Measurements from ENCODE around the gene SOX13. TPM values are rescaled to one million over a fixed set of nuclear protein-coding genes. Genes with fewer than 3 reads are reported as not detected.

Gene SOX13
- total and polyA plus RNA-seq, 3 donors from 2014 or later, result 17.8 to 33.4 (median 29.1) TPM

DNA sequence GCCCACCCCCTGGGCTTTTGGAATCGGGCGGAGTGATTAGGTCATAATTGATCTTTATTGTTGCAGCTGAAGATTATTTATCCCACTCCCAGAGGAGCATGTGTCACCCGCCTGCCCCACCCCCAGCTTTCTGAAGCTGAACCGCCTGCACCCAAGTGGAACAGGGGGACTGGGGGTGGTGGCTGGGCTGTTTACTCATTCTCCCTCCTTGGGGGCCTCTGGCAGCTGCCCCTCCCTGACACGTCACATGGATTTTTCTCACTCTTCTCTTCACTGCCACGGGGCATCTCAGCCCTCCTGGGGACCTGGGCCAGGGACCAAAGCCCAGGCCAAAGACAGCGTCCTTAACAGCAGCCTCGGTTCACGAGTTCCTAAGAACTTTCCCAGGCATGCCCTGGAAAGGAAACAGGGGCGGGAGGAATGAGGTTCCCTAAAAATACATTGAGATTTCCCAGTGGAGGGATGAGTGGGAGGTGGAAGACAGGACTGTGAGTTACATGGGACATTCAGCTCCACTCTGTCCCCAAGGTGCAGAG, 31.6 kb upstream of the SOX13 start:
- no peak overlapping the region for H3K4me3 ChIP-seq
- peaks cover 9% of the 10 kb centered on the region for H3K4me1 ChIP-seq
- DNase-seq, result no peak
- WGBS, 2 donors, result 54 to 69% methylated on average over 10 of the region's 10 CpGs
- H3K9me3 ChIP-seq, result no peaks in the 10 kb centered on the region
- H3K36me3 ChIP-seq (ENCODE audit: low read depth, missing control alignments), result no peaks in the 10 kb centered on the region
- intact Hi-C loops (cut with DNase I; ENCODE audit: low total_unique reads), result no loop called here
- H3K27me3 ChIP-seq, result no peaks in the 10 kb centered on the region
- no peak for TF ChIP-seq POLR2A (IDR thresholded peaks at IDR 0.05)
- TF ChIP-seq, protein P1, sequence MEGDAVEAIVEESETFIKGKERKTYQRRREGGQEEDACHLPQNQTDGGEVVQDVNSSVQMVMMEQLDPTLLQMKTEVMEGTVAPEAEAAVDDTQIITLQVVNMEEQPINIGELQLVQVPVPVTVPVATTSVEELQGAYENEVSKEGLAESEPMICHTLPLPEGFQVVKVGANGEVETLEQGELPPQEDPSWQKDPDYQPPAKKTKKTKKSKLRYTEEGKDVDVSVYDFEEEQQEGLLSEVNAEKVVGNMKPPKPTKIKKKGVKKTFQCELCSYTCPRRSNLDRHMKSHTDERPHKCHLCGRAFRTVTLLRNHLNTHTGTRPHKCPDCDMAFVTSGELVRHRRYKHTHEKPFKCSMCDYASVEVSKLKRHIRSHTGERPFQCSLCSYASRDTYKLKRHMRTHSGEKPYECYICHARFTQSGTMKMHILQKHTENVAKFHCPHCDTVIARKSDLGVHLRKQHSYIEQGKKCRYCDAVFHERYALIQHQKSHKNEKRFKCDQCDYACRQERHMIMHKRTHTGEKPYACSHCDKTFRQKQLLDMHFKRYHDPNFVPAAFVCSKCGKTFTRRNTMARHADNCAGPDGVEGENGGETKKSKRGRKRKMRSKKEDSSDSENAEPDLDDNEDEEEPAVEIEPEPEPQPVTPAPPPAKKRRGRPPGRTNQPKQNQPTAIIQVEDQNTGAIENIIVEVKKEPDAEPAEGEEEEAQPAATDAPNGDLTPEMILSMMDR (IDR thresholded peaks at IDR 0.05), result no peak
- peak overlapping the region; percentile 24 to 73 for H3K27ac ChIP-seq

DNA sequence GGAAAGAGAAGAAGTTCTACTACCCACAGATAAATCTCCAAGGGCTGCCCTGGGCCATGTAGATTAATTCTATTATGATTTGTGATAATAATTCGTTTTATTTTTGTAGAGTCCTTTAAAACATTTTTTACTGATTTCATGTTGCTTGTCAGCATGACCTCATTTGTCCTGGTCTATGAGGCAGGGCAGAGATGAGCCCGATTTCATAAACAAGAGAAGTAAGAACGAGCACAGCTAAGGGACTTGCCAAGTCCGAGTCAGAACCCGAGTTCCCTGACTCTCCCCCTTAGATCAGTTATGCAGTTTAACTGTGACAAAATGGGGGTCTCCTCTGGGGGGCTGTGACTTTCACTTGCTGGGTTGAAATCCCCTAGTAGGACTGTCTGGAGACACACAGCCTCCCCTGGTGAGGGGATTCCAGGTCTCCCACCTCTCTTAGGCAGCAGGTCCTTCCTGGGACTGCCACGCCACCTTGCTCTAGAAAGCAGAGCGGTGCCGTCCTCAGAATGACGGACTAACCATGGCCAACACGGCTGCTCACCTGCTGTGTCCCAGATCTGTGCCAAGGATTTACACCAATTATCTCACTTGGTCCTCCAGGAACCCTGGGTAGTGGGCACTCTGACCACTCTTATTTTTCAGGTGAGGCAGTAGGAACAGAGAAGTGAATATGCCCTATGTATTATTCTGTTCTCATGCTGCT, 31.0 kb upstream of the SOX13 start:
- intact Hi-C loops (cut with DNase I; ENCODE audit: low total_unique reads), result no loop called here
- H3K36me3 ChIP-seq (ENCODE audit: low read depth, missing control alignments), result no peaks in the 10 kb centered on the region
- H3K4me1 ChIP-seq, result peaks cover 9% of the 10 kb centered on the region
- WGBS, 2 donors, result 49 to 70% methylated on average over 8 to 10 of the region's 10 CpGs
- DNase-seq, result no peak
- no peaks in the 10 kb centered on the region for H3K27me3 ChIP-seq
- peak overlapping the region in 1 of 2 donors; percentile 73 for H3K27ac ChIP-seq
- no peak overlapping the region for H3K4me3 ChIP-seq
- no peak for TF ChIP-seq POLR2A (IDR thresholded peaks at IDR 0.05)
- TF ChIP-seq, protein P1 (IDR thresholded peaks at IDR 0.05), result no peak
- no peaks in the 10 kb centered on the region for H3K9me3 ChIP-seq

DNA sequence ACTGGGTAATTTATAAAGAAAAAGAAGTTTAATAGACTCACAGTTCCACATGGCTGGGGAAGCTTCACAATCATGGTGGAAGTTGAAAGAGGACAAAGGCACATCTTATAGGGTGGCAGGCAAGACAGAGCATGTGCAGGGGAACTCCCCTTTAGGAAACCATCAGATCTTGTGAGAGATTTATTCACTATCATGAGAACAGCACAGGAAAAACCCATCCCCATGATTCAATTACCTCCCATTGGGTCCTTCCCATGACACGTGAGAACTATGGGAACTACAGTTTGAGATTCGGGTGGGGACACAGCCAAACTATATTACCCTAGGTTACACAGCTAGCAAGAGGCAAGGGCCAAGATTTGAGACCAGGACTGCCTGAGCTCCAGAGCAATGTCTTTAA, 30.4 kb upstream of the SOX13 start:
- WGBS, 2 donors, result 91 to 96% methylated on average over 2 of the region's 2 CpGs
- intact Hi-C loops (cut with DNase I; ENCODE audit: low total_unique reads), result no loop called here
- Histone ChIP-seq H3K4me1 (peaks cover 9% of the 10 kb centered on the region), H3K9me3 (no peaks in the 10 kb centered on the region), H3K27ac (peak overlapping the region in 1 of 2 donors; percentile 73), H3K36me3 (ENCODE audit: low read depth, missing control alignments) (no peaks in the 10 kb centered on the region), H3K4me3 (no peak overlapping the region), H3K27me3 (no peaks in the 10 kb centered on the region)
- TF ChIP-seq POLR2A (IDR thresholded peaks at IDR 0.05), result no peak
- TF ChIP-seq, protein P1 (IDR thresholded peaks at IDR 0.05), result no peak
- no peak for DNase-seq

GRCh38 chr1:204043680-204044079, 29.2 kb upstream of the SOX13 start:
- TF ChIP-seq, protein P1 (IDR thresholded peaks at IDR 0.05), result no peak
- no peak for TF ChIP-seq POLR2A (IDR thresholded peaks at IDR 0.05)
- Histone ChIP-seq H3K27ac (no peak overlapping the region), H3K4me1 (peaks cover 9% of the 10 kb centered on the region), H3K9me3 (no peaks in the 10 kb centered on the region), H3K27me3 (no peaks in the 10 kb centered on the region), H3K4me3 (no peak overlapping the region), H3K36me3 (ENCODE audit: low read depth, missing control alignments) (no peaks in the 10 kb centered on the region)
- no peak for DNase-seq
- 79 to 80% methylated on average over 8 of the region's 8 CpGs for WGBS, 2 donors
- intact Hi-C loops (cut with DNase I; ENCODE audit: low total_unique reads), result no loop called here

GRCh38 chr1:204044448-204044847, 28.5 kb upstream of the SOX13 start:
- peaks cover 9% of the 10 kb centered on the region for H3K4me1 ChIP-seq
- H3K27me3 ChIP-seq, result no peaks in the 10 kb centered on the region
- no peaks in the 10 kb centered on the region for H3K36me3 ChIP-seq (ENCODE audit: low read depth, missing control alignments)
- H3K27ac ChIP-seq, result no peak overlapping the region
- H3K4me3 ChIP-seq, result no peak overlapping the region
- intact Hi-C loops (cut with DNase I; ENCODE audit: low total_unique reads), result no loop called here
- no peaks in the 10 kb centered on the region for H3K9me3 ChIP-seq
- TF ChIP-seq, protein P1 (IDR thresholded peaks at IDR 0.05), result no peak
- TF ChIP-seq POLR2A (IDR thresholded peaks at IDR 0.05), result no peak
- WGBS, 2 donors, result 80 to 87% methylated on average over 1 of the region's 1 CpG
- no peak for DNase-seq
